ENCODE results near the gene KLHL10. TPM values are rescaled to one million over a fixed set of nuclear protein-coding genes. Genes with fewer than 3 reads are reported as not detected.

KLHL10 gene
- total and polyA plus RNA-seq, 2 of the 4 experiments (the other 2 are of a cell fraction) = 0.18 TPM; not detected in 1

DNA sequence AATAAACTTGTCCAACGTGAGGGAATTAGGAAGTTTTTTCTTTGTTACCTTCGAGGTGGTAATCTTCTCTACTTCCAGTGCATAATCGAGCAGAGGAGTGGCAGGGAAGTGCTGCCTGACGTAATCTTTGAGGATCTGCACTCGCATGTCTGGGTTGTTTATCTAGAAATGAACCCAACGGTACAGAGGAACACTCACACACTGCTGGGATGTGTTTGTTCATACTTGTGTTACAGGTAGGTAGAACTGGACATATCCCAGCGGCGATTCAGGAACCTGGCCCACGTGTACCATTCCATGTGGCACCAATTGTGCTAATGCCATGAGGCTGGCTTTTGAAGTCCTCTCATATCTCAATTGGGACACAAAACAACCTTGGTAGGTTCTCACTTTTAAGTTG lies 31.8 kb downstream of the KLHL10 start:
- no peak overlapping the region; the same call in 1 of the 2 replicates for H3K23ac ChIP-seq (ENCODE audit: low read depth, low read length)
- H3K9me1 ChIP-seq (ENCODE audit: insufficient read depth, low read length) = 0 out of 2 replicates have a peak, but pooled peaks cover 3% of the 10 kb centered on the region
- no peak overlapping the region for H3K4me3 ChIP-seq (ENCODE audit: insufficient read depth, low read depth, low read length)
- no peak for DNase-seq
- 0 out of 2 replicates have a peak, but pooled peaks cover 7% of the 10 kb centered on the region for H4K20me1 ChIP-seq (ENCODE audit: insufficient read depth, low read length)
- no peak overlapping the region for H2BK20ac ChIP-seq (ENCODE audit: low read depth, low read length)
- no peaks in the 10 kb centered on the region for H3K9me3 ChIP-seq (ENCODE audit: control insufficient read depth, insufficient read depth, low read length)
- no peak overlapping the region for H2AK5ac ChIP-seq (ENCODE audit: low read depth, low read length)
- dilution Hi-C loops (cut with HindIII; ENCODE audit: low sequenced_read_pairs, unreplicated experiment) = no loop called here
- 0 out of 2 replicates have a peak, but pooled peaks cover 2% of the 10 kb centered on the region for H3K4me1 ChIP-seq (ENCODE audit: control insufficient read depth, insufficient read depth, low read length)
- H4K91ac ChIP-seq (ENCODE audit: insufficient read depth, low read depth, low read length) = no peak overlapping the region
- no peak overlapping the region for H3K4ac ChIP-seq (ENCODE audit: low read depth, low read length)
- H3K56ac ChIP-seq (ENCODE audit: extremely low read depth, insufficient read depth, low read length) = no peak overlapping the region
- CTCF ChIA-PET = no interaction called here
- POLR2A ChIA-PET (ENCODE audit: unreplicated experiment) = no interaction called here
- no peak overlapping the region for H2BK15ac ChIP-seq (ENCODE audit: low read depth, low read length)
- in situ Hi-C loops (cut with MboI; ENCODE audit: low sequenced_read_pairs) = no loop called here
- WGBS, 2 experiments (ENCODE audit: extremely low coverage in 2 of 2, insufficient read length in 1 of 2) = 73% methylated on average over 3 of the region's 9 CpGs; no CpG with 5 or more reads in 1 of the 2 experiments
- TF ChIP-seq RCOR1 (IDR thresholded peaks at IDR 0.05; ENCODE audit: insufficient replicate concordance, low read length) (no peak), NFE2L2 (IDR thresholded peaks at IDR 0.05; ENCODE audit: low read depth, low read length) (no peak), FOS (IDR thresholded peaks at IDR 0.05; ENCODE audit: low read depth, low read length) (no peak), CHD1 (IDR thresholded peaks at IDR 0.05; ENCODE audit: low read depth, low read length) (no peak), CEBPB (IDR thresholded peaks at IDR 0.05; ENCODE audit: low read depth, low read length) (no peak), SMC3 (IDR thresholded peaks at IDR 0.05; ENCODE audit: low read depth, low read length) (no peak), RFX5 (IDR thresholded peaks at IDR 0.05; ENCODE audit: low read depth, low read length) (no peak), POLR2A (IDR thresholded peaks at IDR 0.05; ENCODE audit: low read depth, low read length) (no peak), MAZ (IDR thresholded peaks at IDR 0.05; ENCODE audit: borderline replicate concordance, low read depth, low read length) (no peak), RAD21 (IDR thresholded peaks at IDR 0.05; ENCODE audit: low read length) (no peak), MAFK (IDR thresholded peaks at IDR 0.05; ENCODE audit: low read depth, low read length) (no peak), MXI1 (IDR thresholded peaks at IDR 0.05; ENCODE audit: borderline replicate concordance, low read depth, low read length) (no peak), BHLHE40 (IDR thresholded peaks at IDR 0.05; ENCODE audit: low read depth, low read length) (no peak)
- TF ChIP-seq, protein P1, sequence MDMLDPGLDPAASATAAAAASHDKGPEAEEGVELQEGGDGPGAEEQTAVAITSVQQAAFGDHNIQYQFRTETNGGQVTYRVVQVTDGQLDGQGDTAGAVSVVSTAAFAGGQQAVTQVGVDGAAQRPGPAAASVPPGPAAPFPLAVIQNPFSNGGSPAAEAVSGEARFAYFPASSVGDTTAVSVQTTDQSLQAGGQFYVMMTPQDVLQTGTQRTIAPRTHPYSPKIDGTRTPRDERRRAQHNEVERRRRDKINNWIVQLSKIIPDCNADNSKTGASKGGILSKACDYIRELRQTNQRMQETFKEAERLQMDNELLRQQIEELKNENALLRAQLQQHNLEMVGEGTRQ (IDR thresholded peaks at IDR 0.05; ENCODE audit: low read depth, low read length) = no peak
- TF ChIP-seq, protein P2, sequence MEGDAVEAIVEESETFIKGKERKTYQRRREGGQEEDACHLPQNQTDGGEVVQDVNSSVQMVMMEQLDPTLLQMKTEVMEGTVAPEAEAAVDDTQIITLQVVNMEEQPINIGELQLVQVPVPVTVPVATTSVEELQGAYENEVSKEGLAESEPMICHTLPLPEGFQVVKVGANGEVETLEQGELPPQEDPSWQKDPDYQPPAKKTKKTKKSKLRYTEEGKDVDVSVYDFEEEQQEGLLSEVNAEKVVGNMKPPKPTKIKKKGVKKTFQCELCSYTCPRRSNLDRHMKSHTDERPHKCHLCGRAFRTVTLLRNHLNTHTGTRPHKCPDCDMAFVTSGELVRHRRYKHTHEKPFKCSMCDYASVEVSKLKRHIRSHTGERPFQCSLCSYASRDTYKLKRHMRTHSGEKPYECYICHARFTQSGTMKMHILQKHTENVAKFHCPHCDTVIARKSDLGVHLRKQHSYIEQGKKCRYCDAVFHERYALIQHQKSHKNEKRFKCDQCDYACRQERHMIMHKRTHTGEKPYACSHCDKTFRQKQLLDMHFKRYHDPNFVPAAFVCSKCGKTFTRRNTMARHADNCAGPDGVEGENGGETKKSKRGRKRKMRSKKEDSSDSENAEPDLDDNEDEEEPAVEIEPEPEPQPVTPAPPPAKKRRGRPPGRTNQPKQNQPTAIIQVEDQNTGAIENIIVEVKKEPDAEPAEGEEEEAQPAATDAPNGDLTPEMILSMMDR (conservative IDR thresholded peaks at IDR 0.05; ENCODE audit: low read depth, low read length) = no peak
- TF ChIP-seq, protein P3, sequence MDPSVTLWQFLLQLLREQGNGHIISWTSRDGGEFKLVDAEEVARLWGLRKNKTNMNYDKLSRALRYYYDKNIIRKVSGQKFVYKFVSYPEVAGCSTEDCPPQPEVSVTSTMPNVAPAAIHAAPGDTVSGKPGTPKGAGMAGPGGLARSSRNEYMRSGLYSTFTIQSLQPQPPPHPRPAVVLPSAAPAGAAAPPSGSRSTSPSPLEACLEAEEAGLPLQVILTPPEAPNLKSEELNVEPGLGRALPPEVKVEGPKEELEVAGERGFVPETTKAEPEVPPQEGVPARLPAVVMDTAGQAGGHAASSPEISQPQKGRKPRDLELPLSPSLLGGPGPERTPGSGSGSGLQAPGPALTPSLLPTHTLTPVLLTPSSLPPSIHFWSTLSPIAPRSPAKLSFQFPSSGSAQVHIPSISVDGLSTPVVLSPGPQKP (IDR thresholded peaks at IDR 0.05; ENCODE audit: borderline replicate concordance, low read depth, low read length) = no peak
- no peak overlapping the region for H3K27ac ChIP-seq (ENCODE audit: insufficient read depth, low read length)
- no peak overlapping the region for H3K14ac ChIP-seq (replicated peaks; ENCODE audit: low read depth, low read length)
- intact Hi-C loops (cut with micrococcal nuclease) = loop anchor here (5.0 kb wide), 1 partner anchor 132 kb away; no protein-coding TSS in a partner anchor
- H2AK9ac ChIP-seq (replicated peaks; ENCODE audit: low read depth, low read length, poor library complexity) = no peak overlapping the region
- no peak overlapping the region for H3K4me2 ChIP-seq (ENCODE audit: low read depth, low read length)
- H3K36me3 ChIP-seq (ENCODE audit: control insufficient read depth, insufficient read depth, low read length) = peaks cover 55% of the 10 kb centered on the region
- no peak overlapping the region for H3K9ac ChIP-seq (ENCODE audit: low read depth, low read length)
- no peak for ATAC-seq (ENCODE audit: low read depth)
- no peak overlapping the region for H3K18ac ChIP-seq (ENCODE audit: low read depth, low read length)
- peaks cover 4 to 35% of the 10 kb centered on the region in 2 experiments for H3K79me1 ChIP-seq (ENCODE audit: low read depth in 1 of 2, low read length in 2 of 2)
- H4K5ac ChIP-seq (ENCODE audit: low read depth, low read length) = no peak overlapping the region
- H2BK120ac ChIP-seq (ENCODE audit: low read depth, low read length) = no peak overlapping the region
- H3K27me3 ChIP-seq (ENCODE audit: control insufficient read depth, insufficient read depth, low read length) = no peaks in the 10 kb centered on the region
- no peak overlapping the region for H2BK5ac ChIP-seq (ENCODE audit: low read depth, low read length, poor library complexity, severe bottlenecking)
- H2AFZ ChIP-seq (replicated peaks; ENCODE audit: low read length, poor library complexity) = no peak overlapping the region
- no TSS peak for BruUV-seq (replicated peaks)
- no peak overlapping the region for H4K8ac ChIP-seq (ENCODE audit: low read depth in 2 of 2, low read length in 2 of 2)

Data from IMR-90 (cell line).